Progenitor cell of endocrine pancreas (in vitro differentiated cells): ENCODE measurements around the gene SMAP1. TPM values are rescaled to one million over a fixed set of nuclear protein-coding genes. Genes with fewer than 3 reads are reported as not detected.

Experiments
- DNase-seq: peaks from one replicate; pipeline ENCODE4 v3.0.0; 2021; ENCODE audit warnings: low spot score; ENCODE audit not compliant: unreplicated experiment
- H3K27ac Mint-ChIP-seq: 2 replicates; pipeline ENCODE4 v1.8.0; 2021; ENCODE audit warnings: mild to moderate bottlenecking, moderate library complexity, mixed read lengths
- H3K27me3 Mint-ChIP-seq: 2 replicates; pipeline ENCODE4 v1.8.0; 2021; ENCODE audit warnings: mixed read lengths
- H3K36me3 Mint-ChIP-seq: 2 replicates; pipeline ENCODE4 v1.8.0; 2022; ENCODE audit warnings: mixed read lengths; ENCODE audit not compliant: insufficient read depth
- H3K4me1 Mint-ChIP-seq: 2 replicates; pipeline ENCODE4 v1.8.0; 2021; ENCODE audit warnings: low read depth, mixed read lengths
- H3K4me3 Mint-ChIP-seq: 2 replicates; pipeline ENCODE4 v1.8.0; 2021; ENCODE audit warnings: low read depth, mild to moderate bottlenecking, moderate library complexity, mixed read lengths
- H3K9me3 Mint-ChIP-seq: 2 replicates; pipeline ENCODE4 v1.8.0; 2021; ENCODE audit warnings: low read depth, mixed read lengths
- total RNA-seq: library from RNA; stranded (reverse); gene quantifications from 2 replicates; pipeline ENCODE4 v1.2.1, GENCODE V29; 2021
- TF ChIP-seq, protein P1 (sequence below): fragments of 200-600 bp; sonication (generic); IDR thresholded peaks from one replicate; pipeline ENCODE4 v1.5.0; 2021; ENCODE audit warnings: antibody characterized with exemption, mild to moderate bottlenecking; ENCODE audit not compliant: unreplicated experiment

The SMAP1 gene
- total RNA-seq, 1 donor from 2014 or later = 32.8 TPM

DNA sequence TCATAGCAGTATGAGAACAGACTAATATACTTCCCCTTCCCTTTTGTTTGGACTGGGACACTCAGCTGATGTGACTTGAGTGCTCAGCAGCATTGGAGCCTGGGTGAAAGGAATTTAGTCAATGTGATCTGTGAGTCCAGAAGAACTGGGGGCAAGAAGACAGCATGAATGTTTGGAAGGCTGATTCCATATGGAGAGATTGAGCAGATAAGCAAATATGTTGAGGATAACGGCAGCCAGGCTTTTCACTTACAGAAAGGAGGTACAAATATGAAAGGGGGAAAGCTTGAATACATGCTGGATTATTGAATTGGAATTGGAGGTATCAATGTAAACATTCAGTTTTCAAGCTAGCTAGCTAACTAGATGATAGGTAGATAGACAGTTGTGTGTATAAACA, 37.8 kb upstream of the SMAP1 start:
- Mint-ChIP-seq H3K36me3 (no peaks in the 10 kb centered on the region), H3K27me3 (no peaks in the 10 kb centered on the region), H3K9me3 (no peaks in the 10 kb centered on the region), H3K4me1 (no peaks in the 10 kb centered on the region), H3K27ac (no peak overlapping the region), H3K4me3 (no peak overlapping the region)
- no peak for DNase-seq
- TF ChIP-seq, protein P1, sequence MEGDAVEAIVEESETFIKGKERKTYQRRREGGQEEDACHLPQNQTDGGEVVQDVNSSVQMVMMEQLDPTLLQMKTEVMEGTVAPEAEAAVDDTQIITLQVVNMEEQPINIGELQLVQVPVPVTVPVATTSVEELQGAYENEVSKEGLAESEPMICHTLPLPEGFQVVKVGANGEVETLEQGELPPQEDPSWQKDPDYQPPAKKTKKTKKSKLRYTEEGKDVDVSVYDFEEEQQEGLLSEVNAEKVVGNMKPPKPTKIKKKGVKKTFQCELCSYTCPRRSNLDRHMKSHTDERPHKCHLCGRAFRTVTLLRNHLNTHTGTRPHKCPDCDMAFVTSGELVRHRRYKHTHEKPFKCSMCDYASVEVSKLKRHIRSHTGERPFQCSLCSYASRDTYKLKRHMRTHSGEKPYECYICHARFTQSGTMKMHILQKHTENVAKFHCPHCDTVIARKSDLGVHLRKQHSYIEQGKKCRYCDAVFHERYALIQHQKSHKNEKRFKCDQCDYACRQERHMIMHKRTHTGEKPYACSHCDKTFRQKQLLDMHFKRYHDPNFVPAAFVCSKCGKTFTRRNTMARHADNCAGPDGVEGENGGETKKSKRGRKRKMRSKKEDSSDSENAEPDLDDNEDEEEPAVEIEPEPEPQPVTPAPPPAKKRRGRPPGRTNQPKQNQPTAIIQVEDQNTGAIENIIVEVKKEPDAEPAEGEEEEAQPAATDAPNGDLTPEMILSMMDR = no peak

DNA sequence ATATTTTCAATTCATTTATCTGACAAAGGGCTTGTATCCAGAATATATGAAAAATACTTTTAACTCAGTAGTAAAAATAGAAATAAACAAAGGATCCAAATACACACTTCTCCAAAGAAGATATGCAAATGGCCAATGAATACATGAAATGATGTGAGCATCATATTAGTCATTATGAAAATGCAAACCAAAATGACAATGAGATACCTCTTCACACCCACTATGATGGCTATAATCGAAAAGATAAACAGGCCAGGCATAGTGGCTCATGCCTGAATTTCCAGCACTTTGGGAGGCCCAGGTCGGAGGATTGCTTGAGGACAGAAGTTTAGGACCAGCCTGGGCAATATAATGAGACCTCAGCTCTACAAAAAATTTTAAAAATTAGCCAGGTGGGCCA, 33.8 kb upstream of the SMAP1 start:
- H3K9me3 Mint-ChIP-seq = no peaks in the 10 kb centered on the region
- no peaks in the 10 kb centered on the region for H3K27me3 Mint-ChIP-seq
- H3K36me3 Mint-ChIP-seq = no peaks in the 10 kb centered on the region
- H3K4me1 Mint-ChIP-seq = no peaks in the 10 kb centered on the region
- H3K4me3 Mint-ChIP-seq = no peak overlapping the region
- no peak for DNase-seq
- TF ChIP-seq, protein P1 = no peak
- H3K27ac Mint-ChIP-seq = no peak overlapping the region

DNA sequence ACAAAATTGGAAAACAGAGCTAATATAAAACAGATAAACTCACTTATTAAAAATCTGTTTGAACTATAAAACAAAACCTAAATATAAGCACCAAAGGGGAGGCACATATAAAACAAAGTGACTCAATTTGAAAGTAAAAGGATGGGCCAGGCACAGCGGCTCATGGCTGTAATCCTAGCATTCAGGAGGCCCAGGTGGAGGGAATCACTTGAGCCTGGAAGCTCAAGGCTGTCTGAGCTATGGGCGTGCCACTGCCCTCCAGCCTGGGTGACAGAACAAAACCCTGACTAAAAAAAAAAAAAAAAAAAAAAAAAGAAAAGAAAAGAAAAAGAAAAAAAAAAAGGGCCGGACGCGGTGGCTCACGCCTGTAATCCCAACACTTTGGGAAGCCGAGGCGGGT, 31.1 kb upstream of the SMAP1 start:
- Mint-ChIP-seq H3K9me3 (no peaks in the 10 kb centered on the region), H3K4me3 (no peak overlapping the region), H3K27me3 (no peaks in the 10 kb centered on the region), H3K4me1 (no peaks in the 10 kb centered on the region), H3K27ac (no peak overlapping the region), H3K36me3 (no peaks in the 10 kb centered on the region)
- no peak for DNase-seq
- TF ChIP-seq, protein P1 = no peak

DNA sequence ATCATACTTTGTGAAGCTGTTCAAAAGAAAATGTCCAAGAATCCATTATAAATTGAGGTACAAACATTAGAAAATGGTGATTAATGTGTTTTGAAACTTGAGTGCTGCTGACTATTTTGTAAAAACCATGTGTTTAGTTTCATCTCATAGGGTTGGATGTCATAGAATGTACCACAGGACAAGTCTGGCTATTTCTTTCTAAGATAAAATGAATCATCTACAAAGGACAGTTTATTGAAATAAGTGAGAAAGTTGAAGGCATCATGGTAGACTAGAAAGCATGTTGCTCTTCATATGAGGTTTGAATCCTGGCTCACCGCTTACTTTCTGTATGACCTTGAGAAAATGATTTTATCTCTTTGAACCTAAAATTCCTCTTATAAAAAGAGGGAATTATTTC, 29.2 kb upstream of the SMAP1 start:
- Mint-ChIP-seq H3K36me3 (no peaks in the 10 kb centered on the region), H3K4me1 (no peaks in the 10 kb centered on the region), H3K27me3 (no peaks in the 10 kb centered on the region), H3K4me3 (no peak overlapping the region), H3K27ac (no peak overlapping the region), H3K9me3 (no peaks in the 10 kb centered on the region)
- TF ChIP-seq, protein P1 = no peak
- no peak for DNase-seq

DNA sequence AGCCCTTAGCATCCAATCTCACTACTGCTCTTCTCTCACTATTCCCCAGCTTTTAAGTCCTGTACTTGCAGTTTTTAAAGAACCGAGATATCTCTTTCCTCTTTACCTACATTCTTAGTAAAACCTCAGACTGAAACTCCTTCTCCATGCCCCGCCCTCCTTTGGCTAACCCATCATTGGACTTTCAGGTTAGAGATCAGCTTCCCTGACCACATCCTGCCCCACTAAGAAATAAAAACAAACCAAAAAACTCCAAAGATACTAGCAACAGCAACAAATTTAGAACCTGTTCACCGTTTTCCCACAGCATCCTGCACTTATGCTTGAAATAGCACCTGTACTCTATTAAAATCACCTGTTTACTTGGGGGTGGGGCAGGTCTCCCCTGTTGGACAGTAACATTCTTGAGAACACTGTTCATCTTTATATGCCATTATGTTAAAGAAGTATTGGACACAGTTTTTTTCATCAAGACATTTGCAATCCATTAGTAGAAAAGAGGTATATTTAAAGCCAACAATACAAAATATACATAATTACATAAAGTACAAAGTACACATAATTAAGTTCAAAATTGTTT, 16.3 kb upstream of the SMAP1 start:
- Mint-ChIP-seq H3K27ac (no peak overlapping the region), H3K4me1 (no peaks in the 10 kb centered on the region), H3K4me3 (no peak overlapping the region), H3K36me3 (no peaks in the 10 kb centered on the region), H3K27me3 (no peaks in the 10 kb centered on the region), H3K9me3 (no peaks in the 10 kb centered on the region)
- DNase-seq = no peak
- TF ChIP-seq, protein P1 = no peak
